Liver (tissue), 3 donors: ENCODE results near the gene LRRC28.

Source experiments
- GABPA ChIP-seq, 2 donors: IDR thresholded peaks in 1 of 2; conservative IDR thresholded peaks in 1 of 2; 2 replicates each; pipeline ENCODE4 v1.6.1; 2016; ENCODE audit warnings: antibody characterized with exemption in 2 of 2, mild to moderate bottlenecking in 1 of 2, moderate library complexity in 1 of 2
- HNF4G ChIP-seq: IDR thresholded peaks from 2 replicates; pipeline ENCODE4 v1.6.1; 2016; ENCODE audit warnings: antibody characterized with exemption
- NR2F2 ChIP-seq: IDR thresholded peaks from 2 replicates; pipeline ENCODE4 v1.6.1; 2016; ENCODE audit warnings: antibody characterized with exemption
- RAD21 ChIP-seq, 2 donors: IDR thresholded peaks; 2 replicates each; pipeline ENCODE4 v1.6.1; 2016; ENCODE audit warnings: antibody characterized with exemption in 2 of 2, mild to moderate bottlenecking in 2 of 2
- SP1 ChIP-seq: IDR thresholded peaks from 2 replicates; pipeline ENCODE4 v1.6.1; 2018; ENCODE audit warnings: antibody characterized with exemption, mild to moderate bottlenecking
- YY1 ChIP-seq: IDR thresholded peaks from 2 replicates; pipeline ENCODE4 v1.6.1; 2016; ENCODE audit warnings: antibody characterized with exemption, mild to moderate bottlenecking
- TF ChIP-seq, protein P1 (sequence below): IDR thresholded peaks from 2 replicates; pipeline ENCODE4 v1.6.1; 2016; ENCODE audit warnings: antibody characterized with exemption
- TF ChIP-seq, protein P2 (sequence below): fragments of 150-350 bp; IDR thresholded peaks from 2 replicates; pipeline ENCODE4 v1.5.1; 2017; ENCODE audit warnings: improper control_type of control experiment, low read depth, low read length; ENCODE audit not compliant: missing input control
- TF ChIP-seq, protein P3 (sequence below): IDR thresholded peaks from 2 replicates; pipeline ENCODE4 v1.6.1; 2016; ENCODE audit warnings: antibody characterized with exemption, mild to moderate bottlenecking
- donor health status: healthy.
- donor health status: healthy.

DNA sequence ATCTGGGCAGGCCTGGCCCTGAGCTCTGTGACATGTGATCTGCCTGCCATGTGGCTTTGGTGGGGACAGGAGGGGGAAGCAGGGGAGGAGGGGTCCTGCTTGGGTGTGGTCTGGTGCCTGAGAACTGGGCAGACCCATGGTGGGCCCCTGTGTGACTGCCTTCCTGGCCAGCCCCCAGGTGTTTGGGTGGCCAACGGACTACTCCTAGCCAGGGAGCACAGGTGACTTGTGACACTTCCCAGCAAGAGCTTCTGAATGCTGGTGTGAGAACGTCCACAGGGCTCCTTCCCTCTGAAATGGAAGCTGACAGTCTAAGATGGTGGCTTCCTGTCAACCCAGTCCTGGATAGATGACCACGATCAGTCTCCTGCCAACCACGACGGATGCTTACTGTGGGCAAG is 178.4 kb downstream of the LRRC28 start:
- TF ChIP-seq GABPA (IDR thresholded peaks at IDR 0.05 in 1 of 2, conservative IDR thresholded peaks at IDR 0.05 in 1 of 2) (no peak), SP1 (no peak), NR2F2 (no peak), YY1 (no peak), RAD21 (IDR thresholded peaks at IDR 0.05) (no peak), HNF4G (no peak)
- TF ChIP-seq, protein P1, sequence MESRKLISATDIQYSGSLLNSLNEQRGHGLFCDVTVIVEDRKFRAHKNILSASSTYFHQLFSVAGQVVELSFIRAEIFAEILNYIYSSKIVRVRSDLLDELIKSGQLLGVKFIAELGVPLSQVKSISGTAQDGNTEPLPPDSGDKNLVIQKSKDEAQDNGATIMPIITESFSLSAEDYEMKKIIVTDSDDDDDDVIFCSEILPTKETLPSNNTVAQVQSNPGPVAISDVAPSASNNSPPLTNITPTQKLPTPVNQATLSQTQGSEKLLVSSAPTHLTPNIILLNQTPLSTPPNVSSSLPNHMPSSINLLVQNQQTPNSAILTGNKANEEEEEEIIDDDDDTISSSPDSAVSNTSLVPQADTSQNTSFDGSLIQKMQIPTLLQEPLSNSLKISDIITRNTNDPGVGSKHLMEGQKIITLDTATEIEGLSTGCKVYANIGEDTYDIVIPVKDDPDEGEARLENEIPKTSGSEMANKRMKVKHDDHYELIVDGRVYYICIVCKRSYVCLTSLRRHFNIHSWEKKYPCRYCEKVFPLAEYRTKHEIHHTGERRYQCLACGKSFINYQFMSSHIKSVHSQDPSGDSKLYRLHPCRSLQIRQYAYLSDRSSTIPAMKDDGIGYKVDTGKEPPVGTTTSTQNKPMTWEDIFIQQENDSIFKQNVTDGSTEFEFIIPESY = no peak
- TF ChIP-seq, protein P2, sequence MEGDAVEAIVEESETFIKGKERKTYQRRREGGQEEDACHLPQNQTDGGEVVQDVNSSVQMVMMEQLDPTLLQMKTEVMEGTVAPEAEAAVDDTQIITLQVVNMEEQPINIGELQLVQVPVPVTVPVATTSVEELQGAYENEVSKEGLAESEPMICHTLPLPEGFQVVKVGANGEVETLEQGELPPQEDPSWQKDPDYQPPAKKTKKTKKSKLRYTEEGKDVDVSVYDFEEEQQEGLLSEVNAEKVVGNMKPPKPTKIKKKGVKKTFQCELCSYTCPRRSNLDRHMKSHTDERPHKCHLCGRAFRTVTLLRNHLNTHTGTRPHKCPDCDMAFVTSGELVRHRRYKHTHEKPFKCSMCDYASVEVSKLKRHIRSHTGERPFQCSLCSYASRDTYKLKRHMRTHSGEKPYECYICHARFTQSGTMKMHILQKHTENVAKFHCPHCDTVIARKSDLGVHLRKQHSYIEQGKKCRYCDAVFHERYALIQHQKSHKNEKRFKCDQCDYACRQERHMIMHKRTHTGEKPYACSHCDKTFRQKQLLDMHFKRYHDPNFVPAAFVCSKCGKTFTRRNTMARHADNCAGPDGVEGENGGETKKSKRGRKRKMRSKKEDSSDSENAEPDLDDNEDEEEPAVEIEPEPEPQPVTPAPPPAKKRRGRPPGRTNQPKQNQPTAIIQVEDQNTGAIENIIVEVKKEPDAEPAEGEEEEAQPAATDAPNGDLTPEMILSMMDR = no peak
- TF ChIP-seq, protein P3, sequence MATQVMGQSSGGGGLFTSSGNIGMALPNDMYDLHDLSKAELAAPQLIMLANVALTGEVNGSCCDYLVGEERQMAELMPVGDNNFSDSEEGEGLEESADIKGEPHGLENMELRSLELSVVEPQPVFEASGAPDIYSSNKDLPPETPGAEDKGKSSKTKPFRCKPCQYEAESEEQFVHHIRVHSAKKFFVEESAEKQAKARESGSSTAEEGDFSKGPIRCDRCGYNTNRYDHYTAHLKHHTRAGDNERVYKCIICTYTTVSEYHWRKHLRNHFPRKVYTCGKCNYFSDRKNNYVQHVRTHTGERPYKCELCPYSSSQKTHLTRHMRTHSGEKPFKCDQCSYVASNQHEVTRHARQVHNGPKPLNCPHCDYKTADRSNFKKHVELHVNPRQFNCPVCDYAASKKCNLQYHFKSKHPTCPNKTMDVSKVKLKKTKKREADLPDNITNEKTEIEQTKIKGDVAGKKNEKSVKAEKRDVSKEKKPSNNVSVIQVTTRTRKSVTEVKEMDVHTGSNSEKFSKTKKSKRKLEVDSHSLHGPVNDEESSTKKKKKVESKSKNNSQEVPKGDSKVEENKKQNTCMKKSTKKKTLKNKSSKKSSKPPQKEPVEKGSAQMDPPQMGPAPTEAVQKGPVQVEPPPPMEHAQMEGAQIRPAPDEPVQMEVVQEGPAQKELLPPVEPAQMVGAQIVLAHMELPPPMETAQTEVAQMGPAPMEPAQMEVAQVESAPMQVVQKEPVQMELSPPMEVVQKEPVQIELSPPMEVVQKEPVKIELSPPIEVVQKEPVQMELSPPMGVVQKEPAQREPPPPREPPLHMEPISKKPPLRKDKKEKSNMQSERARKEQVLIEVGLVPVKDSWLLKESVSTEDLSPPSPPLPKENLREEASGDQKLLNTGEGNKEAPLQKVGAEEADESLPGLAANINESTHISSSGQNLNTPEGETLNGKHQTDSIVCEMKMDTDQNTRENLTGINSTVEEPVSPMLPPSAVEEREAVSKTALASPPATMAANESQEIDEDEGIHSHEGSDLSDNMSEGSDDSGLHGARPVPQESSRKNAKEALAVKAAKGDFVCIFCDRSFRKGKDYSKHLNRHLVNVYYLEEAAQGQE = no peak
